ENCODE data around the gene UTP25. TPM values are rescaled to one million over a fixed set of nuclear protein-coding genes. Genes with fewer than 3 reads are reported as not detected.
A peak's percentile ranks its signal among the peaks of the same experiment; 100 is the strongest.
"Not testable (repeated sequence)": the region's sequence is repeated elsewhere in the genome, so short reads cannot be mapped to it uniquely, and the experiment has no call there.

Gene UTP25
- 5.9 and 7.8 TPM in 2 replicates for total RNA-seq (2014; rRNA removed; shearing (Covaris generic))

GRCh38 chr1:209827384-209828262 lies at the start of gene UTP25:
UTP25 (plus strand) TSS chr1:209827972; CDS start chr1:209828064, 92 bp downstream.
- DNase-seq (ENCODE audit: low read depth), result peak; percentile 95

GRCh38 chr1:209778102-209778501 lies 49.7 kb upstream of the UTP25 start:
- DNase-seq (ENCODE audit: low read depth), result no peak

GRCh38 chr1:209780268-209780667 lies 47.5 kb upstream of the UTP25 start:
- no peak for DNase-seq (ENCODE audit: low read depth)

GRCh38 chr1:209783386-209783785 lies 44.4 kb upstream of the UTP25 start:
- no peak for DNase-seq (ENCODE audit: low read depth)

- peak; percentile 97 for DNase-seq (ENCODE audit: low read depth)
These were observed 43.3 kb upstream of the UTP25 start, which contains the start of gene C1orf74 for GRCh38 chr1:209784265-209785169. C1orf74 (minus strand) TSS chr1:209784559; CDS start chr1:209783634, 925 bp downstream.

GRCh38 chr1:209785592-209785991 lies 42.2 kb upstream of the UTP25 start:
- DNase-seq (ENCODE audit: low read depth), result no peak

- peak; percentile 29 for DNase-seq (ENCODE audit: low read depth)
These were observed 41.6 kb upstream of the UTP25 start for GRCh38 chr1:209786146-209786545.

- DNase-seq (ENCODE audit: low read depth), result peak; percentile 47
These were observed 40.2 kb upstream of the UTP25 start for GRCh38 chr1:209787551-209787950.

GRCh38 chr1:209789245-209789644 lies 38.5 kb upstream of the UTP25 start:
- no peak for DNase-seq (ENCODE audit: low read depth)

GRCh38 chr1:209790286-209791193 lies 37.2 kb upstream of the UTP25 start:
- peak; percentile 75 for DNase-seq (ENCODE audit: low read depth)

- no peak for DNase-seq (ENCODE audit: low read depth)
These were observed 35.9 kb upstream of the UTP25 start for GRCh38 chr1:209791920-209792319.

GRCh38 chr1:209793711-209794110 lies 34.1 kb upstream of the UTP25 start:
- DNase-seq (ENCODE audit: low read depth), result not testable (repeated sequence)

GRCh38 chr1:209797978-209798639 lies 29.7 kb upstream of the UTP25 start:
- peak; percentile 31 for DNase-seq (ENCODE audit: low read depth)

- DNase-seq (ENCODE audit: low read depth), result peak; percentile 68
These were observed 26.6 kb upstream of the UTP25 start for GRCh38 chr1:209800984-209801834.

- DNase-seq (ENCODE audit: low read depth), result peak; percentile 31
These were observed 25.5 kb upstream of the UTP25 start for GRCh38 chr1:209802117-209802779.

GRCh38 chr1:209802780-209803152 lies 25.0 kb upstream of the UTP25 start:
- no peak for DNase-seq (ENCODE audit: low read depth)

- no peak for DNase-seq (ENCODE audit: low read depth)
These were observed 24.2 kb upstream of the UTP25 start for GRCh38 chr1:209803568-209803967.

- DNase-seq (ENCODE audit: low read depth), result no peak
These were observed 22.4 kb upstream of the UTP25 start for GRCh38 chr1:209805341-209805781.

Measured in M059J (cell line).